Vagina (tissue), 2 donors: ENCODE measurements around the gene PHB1.

Experiments
- POLR2A ChIP-seq, 2 donors: fragments of 450-650 bp; IDR thresholded peaks; one replicate each; pipeline ENCODE4 v1.6.1; 2017; ENCODE audit warnings: antibody characterized with exemption in 2 of 2, mild to moderate bottlenecking in 2 of 2, moderate library complexity in 2 of 2
- TF ChIP-seq, protein P1 (sequence below), 3 experiments: fragments of 450-650 bp in 2 of 3; fragments of 200-600 bp in 1 of 3; sonication (generic) in 1 of 3; IDR thresholded peaks; one replicate each; pipeline ENCODE4 v1.5.1; 2017 to 2019; ENCODE audit warnings: antibody characterized with exemption in 3 of 3, mild to moderate bottlenecking in 2 of 3, moderate library complexity in 2 of 3

DNA sequence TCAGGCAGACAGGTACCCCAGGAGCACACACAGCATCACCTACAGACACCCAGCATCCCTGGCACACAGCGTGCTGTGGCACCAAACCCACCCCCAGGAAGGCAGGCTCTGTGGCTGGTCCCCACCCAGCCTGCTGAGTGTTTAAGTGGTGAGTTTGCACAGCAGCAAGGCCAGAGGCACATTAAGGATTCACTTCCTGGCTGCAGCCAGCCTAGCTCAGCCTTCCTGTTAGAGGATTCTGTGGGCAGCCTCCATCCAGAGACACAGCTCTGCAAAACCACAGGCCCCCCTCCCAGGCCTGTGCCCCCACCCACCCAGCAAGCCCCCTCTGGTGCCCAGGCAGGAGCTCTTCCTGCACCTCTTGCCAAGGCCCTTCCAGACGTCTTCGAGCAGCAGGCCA lies 36.1 kb upstream of the PHB1 start:
- no peak for TF ChIP-seq POLR2A (IDR thresholded peaks at IDR 0.05)
- TF ChIP-seq, protein P1, sequence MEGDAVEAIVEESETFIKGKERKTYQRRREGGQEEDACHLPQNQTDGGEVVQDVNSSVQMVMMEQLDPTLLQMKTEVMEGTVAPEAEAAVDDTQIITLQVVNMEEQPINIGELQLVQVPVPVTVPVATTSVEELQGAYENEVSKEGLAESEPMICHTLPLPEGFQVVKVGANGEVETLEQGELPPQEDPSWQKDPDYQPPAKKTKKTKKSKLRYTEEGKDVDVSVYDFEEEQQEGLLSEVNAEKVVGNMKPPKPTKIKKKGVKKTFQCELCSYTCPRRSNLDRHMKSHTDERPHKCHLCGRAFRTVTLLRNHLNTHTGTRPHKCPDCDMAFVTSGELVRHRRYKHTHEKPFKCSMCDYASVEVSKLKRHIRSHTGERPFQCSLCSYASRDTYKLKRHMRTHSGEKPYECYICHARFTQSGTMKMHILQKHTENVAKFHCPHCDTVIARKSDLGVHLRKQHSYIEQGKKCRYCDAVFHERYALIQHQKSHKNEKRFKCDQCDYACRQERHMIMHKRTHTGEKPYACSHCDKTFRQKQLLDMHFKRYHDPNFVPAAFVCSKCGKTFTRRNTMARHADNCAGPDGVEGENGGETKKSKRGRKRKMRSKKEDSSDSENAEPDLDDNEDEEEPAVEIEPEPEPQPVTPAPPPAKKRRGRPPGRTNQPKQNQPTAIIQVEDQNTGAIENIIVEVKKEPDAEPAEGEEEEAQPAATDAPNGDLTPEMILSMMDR (IDR thresholded peaks at IDR 0.05) = no peak
